AG04450 (cell line): Measurements from ENCODE around the gene BRD7. TPM values are rescaled to one million over a fixed set of nuclear protein-coding genes. Genes with fewer than 3 reads are reported as not detected.
A peak's percentile ranks its signal among the peaks of the same experiment; 100 is the strongest.
"Not testable (repeated sequence)": the region's sequence is repeated elsewhere in the genome, so short reads cannot be mapped to it uniquely, and the experiment has no call there.

ENCODE experiments used
- CTCF ChIA-PET: fragments of 300-600, 350-600 bp; formaldehyde crosslinking; extraction: SDS; loops from one replicate; lab custom pipeline; 2022; ENCODE audit warnings: antibody characterized with exemption, inconsistent platforms; lab: Charles Lee
- POLR2A ChIA-PET: fragments of 350-600 bp; formaldehyde crosslinking; extraction: SDS; loops from one replicate; lab custom pipeline; 2021; ENCODE audit warnings: antibody characterized with exemption, inconsistent platforms; lab: Yijun Ruan, JAX
- DNase-seq: peaks from one replicate; pipeline ENCODE4 v3.0.0-alpha.2; 2011; ENCODE audit warnings: low read depth, low spot score
- H3K27ac ChIP-seq: one replicate; pipeline ENCODE4 v1.5.1; 2012; ENCODE audit warnings: low read depth, low read length, control low read depth
- H3K27me3 ChIP-seq: one replicate; pipeline ENCODE4 v1.6.0; 2012; ENCODE audit warnings: low read length; ENCODE audit not compliant: control insufficient read depth, insufficient read depth
- H3K4me3 ChIP-seq: 2 replicates; pipeline ENCODE4 v1.5.1; 2011; ENCODE audit warnings: mild to moderate bottlenecking, low read depth, low read length, control low read depth
- H3K9me3 ChIP-seq: 2 replicates; pipeline ENCODE4 v1.5.1; 2012; ENCODE audit warnings: low read length; ENCODE audit not compliant: control insufficient read depth, insufficient read depth
- CTCF ChIP-seq: IDR thresholded peaks from 2 replicates; pipeline ENCODE4 v1.5.1; 2011; ENCODE audit warnings: low read depth, low read length, control low read depth, inconsistent platforms
- polyA plus RNA-seq: library from polyadenylated mRNA; depleted of rRNA; stranded (reverse); fragments of >200 nt; gene quantifications from 2 replicates; pipeline ENCODE4 v1.2.3, GENCODE V29; 2011

Gene BRD7
- polyA plus RNA-seq, 1 experiment = 69.2 TPM

- DNase-seq = no peak
- ChIA-PET CTCF (interaction anchor here (0.6 to 13.4 kb wide), 51 partner anchors 9 to 452 kb away, joined by 3 to 144 read pairs (median 5); partner anchors contain the start of gene CNEP1R1), POLR2A (no interaction called here)
- Histone ChIP-seq H3K27ac (no peak overlapping the region), H3K27me3 (no peaks in the 10 kb centered on the region), H3K9me3 (no peaks in the 10 kb centered on the region), H3K4me3 (no peak overlapping the region)
- TF ChIP-seq CTCF = peak; percentile 65
Measured at GRCh38 chr16:50354629-50355456, 13.9 kb downstream of the BRD7 start.

GRCh38 chr16:50354082-50354481 is 14.7 kb downstream of the BRD7 start:
- DNase-seq = no peak
- ChIA-PET POLR2A (no interaction called here), CTCF (interaction anchor here (0.8 to 13.4 kb wide), 42 partner anchors 10 to 452 kb away, joined by 3 to 144 read pairs (median 6); partner anchors contain the start of gene CNEP1R1)
- no peak for TF ChIP-seq CTCF
- no peaks in the 10 kb centered on the region for H3K27me3 ChIP-seq
- H3K9me3 ChIP-seq = no peaks in the 10 kb centered on the region
- H3K4me3 ChIP-seq = no peak overlapping the region
- no peak overlapping the region for H3K27ac ChIP-seq

- no peaks in the 10 kb centered on the region for H3K9me3 ChIP-seq
- DNase-seq = no peak
- H3K27me3 ChIP-seq = no peaks in the 10 kb centered on the region
- H3K4me3 ChIP-seq = no peak overlapping the region
- ChIA-PET POLR2A (no interaction called here), CTCF (interaction anchor here (0.6 to 13.4 kb wide), 5 partner anchors 25 to 337 kb away, joined by 3 to 144 read pairs (median 7); partner anchors contain the start of gene CNEP1R1)
- no peak overlapping the region for H3K27ac ChIP-seq
- TF ChIP-seq CTCF = no peak
Measured at GRCh38 chr16:50351952-50352351, 16.8 kb downstream of the BRD7 start.

- no peak overlapping the region for H3K4me3 ChIP-seq
- DNase-seq = no peak
- POLR2A ChIA-PET = no interaction called here
- H3K27me3 ChIP-seq = no peaks in the 10 kb centered on the region
- no peak overlapping the region for H3K27ac ChIP-seq
- TF ChIP-seq CTCF = no peak
- H3K9me3 ChIP-seq = no peaks in the 10 kb centered on the region
- CTCF ChIA-PET = interaction anchor here (1.1 to 13.4 kb wide), 4 partner anchors 24 to 326 kb away, joined by 3 to 144 read pairs (median 7); partner anchors contain the start of gene CNEP1R1
Measured at GRCh38 chr16:50351116-50351515, 17.7 kb downstream of the BRD7 start.

GRCh38 chr16:50345210-50345609 is 23.6 kb downstream of the BRD7 start:
- CTCF ChIA-PET, POLR2A ChIA-PET, DNase-seq, H3K27me3 ChIP-seq, H3K9me3 ChIP-seq, H3K4me3 ChIP-seq, H3K27ac ChIP-seq: not testable (repeated sequence)

GRCh38 chr16:50343566-50343965 is 25.2 kb downstream of the BRD7 start:
- DNase-seq, H3K27me3 ChIP-seq, H3K27ac ChIP-seq, POLR2A ChIA-PET, H3K9me3 ChIP-seq, H3K4me3 ChIP-seq: not testable (repeated sequence)
- CTCF ChIA-PET = interaction anchor here (1.3 kb wide), 1 partner anchor 14 kb away, joined by 3 read pairs; no protein-coding TSS in a partner anchor
